Measurements from ENCODE around the gene SPOCK1.
A peak's percentile ranks its signal among the peaks of the same experiment; 100 is the strongest.

The SPOCK1 gene

GRCh38 chr5:137082951-137083350 is 416.2 kb downstream of the SPOCK1 start:
- ChIA-PET POLR2A (interaction anchor here (0.6 kb wide), 1 partner anchor 490 kb away, joined by 3 read pairs; no protein-coding TSS in a partner anchor), CTCF (interaction anchor here (0.7 to 1.7 kb wide), 3 partner anchors 8 to 9 kb away, joined by 3 to 10 read pairs (median 5); no protein-coding TSS in a partner anchor)
- no peak overlapping the region for H3K4me3 ChIP-seq (ENCODE audit: low read depth, low read length)
- no peak for DNase-seq (ENCODE audit: low read depth, low spot score)
- no peak for TF ChIP-seq CTCF (IDR thresholded peaks at IDR 0.05; ENCODE audit: insufficient read depth, low read length, missing control alignments)

DNA sequence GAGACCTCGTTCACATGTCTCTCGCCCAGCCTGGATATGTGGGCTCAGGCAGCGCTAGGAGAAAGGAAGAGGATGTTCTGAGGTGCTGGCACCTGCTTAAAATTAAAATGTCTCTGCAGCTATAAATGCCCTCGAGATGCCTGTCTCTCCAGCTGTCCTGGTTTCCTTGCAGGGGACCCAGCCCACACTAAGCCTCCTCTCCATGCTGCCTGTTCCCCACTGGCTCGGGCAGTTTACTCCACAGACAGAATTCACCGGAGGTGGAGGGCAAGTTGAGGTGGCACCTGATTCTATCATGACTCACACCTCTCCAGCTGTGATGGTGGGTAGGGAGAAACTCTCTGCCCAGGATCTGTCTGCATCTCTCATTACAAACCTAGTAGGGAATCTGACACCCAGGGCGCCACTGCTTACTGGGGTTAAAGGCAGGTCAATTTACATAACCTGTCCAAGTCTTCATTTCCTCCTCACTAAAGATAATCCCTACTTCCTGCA is 420.9 kb downstream of the SPOCK1 start:
- H3K4me3 ChIP-seq (ENCODE audit: low read depth, low read length) = no peak overlapping the region
- TF ChIP-seq CTCF (IDR thresholded peaks at IDR 0.05; ENCODE audit: insufficient read depth, low read length, missing control alignments) = no peak
- ChIA-PET CTCF (interaction anchor here (1.8 kb wide), 1 partner anchor 8 kb away, joined by 6 read pairs; no protein-coding TSS in a partner anchor), POLR2A (no interaction called here)
- no peak for DNase-seq (ENCODE audit: low read depth, low spot score)

- ChIA-PET POLR2A (no interaction called here), CTCF (interaction anchor here (0.6 to 2.2 kb wide), 17 partner anchors 8 to 149 kb away, joined by 3 to 13 read pairs (median 4); no protein-coding TSS in a partner anchor)
- TF ChIP-seq CTCF (IDR thresholded peaks at IDR 0.05; ENCODE audit: insufficient read depth, low read length, missing control alignments) = peak; percentile 70
- no peak overlapping the region for H3K4me3 ChIP-seq (ENCODE audit: low read depth, low read length)
- no peak for DNase-seq (ENCODE audit: low read depth, low spot score)
These were observed 423.8 kb downstream of the SPOCK1 start for GRCh38 chr5:137075163-137075970.

- TF ChIP-seq CTCF (IDR thresholded peaks at IDR 0.05; ENCODE audit: insufficient read depth, low read length, missing control alignments) = no peak
- POLR2A ChIA-PET = no interaction called here
- DNase-seq (ENCODE audit: low read depth, low spot score) = no peak
- CTCF ChIA-PET = interaction anchor here (0.7 to 1.6 kb wide), 2 partner anchors 10 to 30 kb away, joined by 3 to 5 read pairs; no protein-coding TSS in a partner anchor
- H3K4me3 ChIP-seq (ENCODE audit: low read depth, low read length) = no peak overlapping the region
These were observed 425.9 kb downstream of the SPOCK1 start for GRCh38 chr5:137073189-137073588.

DNA sequence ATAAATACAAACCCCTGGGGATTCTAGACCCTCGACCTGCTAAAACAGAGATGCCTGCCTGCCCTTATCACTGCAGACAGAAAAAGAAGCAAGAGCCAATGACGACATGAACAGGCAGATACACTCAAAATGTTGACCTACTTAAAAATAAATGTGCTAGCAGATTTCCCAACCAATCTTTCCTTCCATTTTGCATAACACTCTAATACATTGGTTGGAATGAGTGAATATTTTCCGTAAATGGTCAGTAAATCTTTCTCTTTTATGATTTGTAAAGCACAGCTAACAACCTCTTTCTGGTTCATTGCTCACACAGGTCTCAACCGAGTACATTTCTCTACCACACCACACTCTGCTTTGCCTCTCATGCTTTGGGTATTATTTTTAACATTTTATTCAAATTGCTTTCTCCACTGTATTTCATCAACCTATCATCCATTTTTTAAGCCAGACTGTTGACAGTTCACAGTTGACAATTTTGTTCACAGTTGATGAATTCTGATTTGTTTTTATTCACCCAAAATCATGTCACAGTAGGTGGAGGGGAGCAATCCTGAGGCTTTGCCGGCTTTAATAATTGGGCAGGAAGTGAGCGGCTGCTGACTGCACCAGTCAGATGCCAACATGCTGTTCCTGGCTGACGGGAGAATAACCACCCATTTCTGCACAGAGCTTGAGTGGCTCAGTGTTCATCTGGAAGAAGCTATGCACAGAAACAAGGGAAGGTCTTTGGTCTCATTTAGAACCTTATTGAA is 426.6 kb downstream of the SPOCK1 start:
- POLR2A ChIA-PET = no interaction called here
- no peak for TF ChIP-seq CTCF (IDR thresholded peaks at IDR 0.05; ENCODE audit: insufficient read depth, low read length, missing control alignments)
- DNase-seq (ENCODE audit: low read depth, low spot score) = no peak
- CTCF ChIA-PET = no interaction called here
- no peak overlapping the region for H3K4me3 ChIP-seq (ENCODE audit: low read depth, low read length)

DNA sequence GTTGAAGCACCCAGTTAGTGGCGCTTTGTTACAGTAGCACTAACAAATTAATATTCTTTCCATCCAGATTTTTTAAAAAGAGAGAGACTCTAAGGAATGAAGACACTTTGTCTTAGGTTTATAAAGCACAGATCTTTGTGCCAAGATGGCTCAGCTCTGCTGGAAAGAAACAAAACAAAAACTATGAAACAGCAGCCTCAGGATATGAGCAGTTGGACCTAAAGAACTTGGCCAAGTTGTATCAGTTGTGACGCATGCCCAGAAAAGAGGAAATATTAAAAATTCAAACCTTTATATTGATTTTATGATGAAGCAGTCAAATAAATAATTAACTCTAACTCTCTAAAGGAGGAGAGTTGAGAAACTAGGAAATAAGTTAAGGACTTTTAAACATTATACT is 427.2 kb downstream of the SPOCK1 start:
- no peak for TF ChIP-seq CTCF (IDR thresholded peaks at IDR 0.05; ENCODE audit: insufficient read depth, low read length, missing control alignments)
- no peak overlapping the region for H3K4me3 ChIP-seq (ENCODE audit: low read depth, low read length)
- ChIA-PET POLR2A (no interaction called here), CTCF (interaction anchor here (0.9 to 1.0 kb wide), 2 partner anchors 11 to 186 kb away, joined by 3 read pairs; no protein-coding TSS in a partner anchor)
- no peak for DNase-seq (ENCODE audit: low read depth, low spot score)
